Upper lobe of left lung (tissue), 4 donors: ENCODE data around the gene ATXN7L1.

Experiments used
- CTCF ChIP-seq, 6 experiments: fragments of 450-650 bp in 4 of 6; fragments of 200-600 bp in 2 of 6; sonication (generic) in 2 of 6; IDR thresholded peaks; one replicate each; pipeline ENCODE4 v1.5.1; 2016 to 2019; ENCODE audit warnings: antibody characterized with exemption in 6 of 6
- POLR2A ChIP-seq, 4 donors: fragments of 450-650 bp; IDR thresholded peaks; one replicate each; pipeline ENCODE4 v1.5.1; 2016 to 2017; ENCODE audit warnings: antibody characterized with exemption in 4 of 4, mild to moderate bottlenecking in 2 of 4

GRCh38 chr7:105890290-105890997 lies 14.0 kb upstream of the ATXN7L1 start:
- TF ChIP-seq POLR2A (IDR thresholded peaks at IDR 0.05), result no peak
- TF ChIP-seq CTCF (IDR thresholded peaks at IDR 0.05), result no peak
